Neural cell (in vitro differentiated cells): Measurements from ENCODE around the gene DNAH7. TPM values are rescaled to one million over a fixed set of nuclear protein-coding genes. Genes with fewer than 3 reads are reported as not detected.

Experiments used
- H2AFZ ChIP-seq: fragments of 200-600, 300-800 bp; sonication (generic), shearing (Covaris generic); 2 replicates; pipeline ENCODE4 v1.6.0; 2014; ENCODE audit warnings: low read depth, mild to moderate bottlenecking, antibody characterized with exemption, low read length, moderate library complexity
- H3F3A ChIP-seq: fragments of 200-600 bp; shearing (Covaris generic); 2 replicates; pipeline ENCODE4 v1.6.1; 2016; ENCODE audit warnings: mild to moderate bottlenecking, moderate library complexity, mixed read lengths, antibody characterized with exemption, low read length; ENCODE audit not compliant: insufficient read depth, poor library complexity, severe bottlenecking
- H3K27ac ChIP-seq: fragments of 200-600, 300-800 bp; sonication (generic), shearing (Covaris generic); 2 replicates; pipeline ENCODE4 v1.5.1; 2014; ENCODE audit warnings: mild to moderate bottlenecking, low read length, moderate library complexity
- H3K27me3 ChIP-seq: fragments of 300-800, 200-600 bp; sonication (generic), shearing (Covaris generic); 2 replicates; pipeline ENCODE4 v1.6.0; 2014; ENCODE audit warnings: mild to moderate bottlenecking, low read depth, low read length, moderate library complexity; ENCODE audit not compliant: insufficient read depth
- H3K36me3 ChIP-seq: fragments of 300-800, 200-600 bp; sonication (generic), shearing (Covaris generic); 2 replicates; pipeline ENCODE4 v1.5.1; 2014; ENCODE audit warnings: mild to moderate bottlenecking, antibody characterized with exemption, low read length, moderate library complexity; ENCODE audit not compliant: insufficient read depth
- H3K4me2 ChIP-seq: fragments of 300-800, 200-600 bp; sonication (generic), shearing (Covaris generic); 2 replicates; pipeline ENCODE4 v1.6.0; 2014; ENCODE audit warnings: mild to moderate bottlenecking, low read length
- H3K4me3 ChIP-seq: fragments of 300-800, 200-600 bp; sonication (generic), shearing (Covaris generic); 2 replicates; pipeline ENCODE4 v1.5.1; 2014; ENCODE audit warnings: mild to moderate bottlenecking, low read length, moderate library complexity
- H3K79me2 ChIP-seq: fragments of 200-600 bp; shearing (Covaris generic); replicated peaks from 2 replicates; pipeline ENCODE4 v1.6.0; 2014; ENCODE audit warnings: mild to moderate bottlenecking, low read length, moderate library complexity; ENCODE audit not compliant: insufficient read depth
- H3K9ac ChIP-seq: fragments of 300-800, 200-600 bp; sonication (generic), shearing (Covaris generic); 2 replicates; pipeline ENCODE4 v1.6.1; 2016; ENCODE audit warnings: mild to moderate bottlenecking, low read length, mixed read lengths
- H3K9me2 ChIP-seq: fragments of 200-600 bp; shearing (Covaris generic); 2 replicates; pipeline ENCODE4 v1.6.1; 2016; ENCODE audit warnings: mild to moderate bottlenecking, low read length, mixed read lengths; ENCODE audit not compliant: insufficient read depth
- H3K9me3 ChIP-seq: fragments of 200-600, 300-800 bp; sonication (generic), shearing (Covaris generic); 2 replicates; pipeline ENCODE4 v1.6.1; 2016; ENCODE audit warnings: mild to moderate bottlenecking, mixed run types, low read length, moderate library complexity, mixed read lengths
- H4K20me1 ChIP-seq: fragments of 200-600 bp; shearing (Covaris generic); 2 replicates; pipeline ENCODE4 v1.6.1; 2016; ENCODE audit warnings: mild to moderate bottlenecking, mixed run types; ENCODE audit not compliant: insufficient read depth
- CTCF ChIP-seq: fragments of 450-650 bp; IDR thresholded peaks from 2 replicates; pipeline ENCODE4 v1.5.1; 2014; ENCODE audit warnings: antibody characterized with exemption, mild to moderate bottlenecking, moderate library complexity; ENCODE audit not compliant: poor library complexity, severe bottlenecking
- EP300 ChIP-seq: fragments of 450-650 bp; conservative IDR thresholded peaks from 2 replicates; pipeline ENCODE4 v1.6.1; 2014; ENCODE audit warnings: antibody characterized with exemption, mild to moderate bottlenecking, moderate library complexity; ENCODE audit not compliant: poor library complexity, severe bottlenecking
- EZH2 ChIP-seq: fragments of 200-600, 300-800 bp; shearing (Covaris generic), sonication (generic); IDR thresholded peaks from 2 replicates; pipeline ENCODE4 v1.6.1; 2014; ENCODE audit warnings: antibody characterized with exemption, low read length, borderline replicate concordance, mild to moderate bottlenecking; ENCODE audit not compliant: insufficient read depth, poor library complexity, severe bottlenecking
- MXI1 ChIP-seq: fragments of 450-650 bp; conservative IDR thresholded peaks from 2 replicates; pipeline ENCODE4 v1.6.1; 2014; ENCODE audit warnings: antibody characterized with exemption, mild to moderate bottlenecking; ENCODE audit not compliant: poor library complexity, severe bottlenecking
- POLR2AphosphoS5 ChIP-seq: IDR thresholded peaks from 2 replicates; pipeline ENCODE4 v1.6.1; 2012
- RAD21 ChIP-seq: fragments of 450-650 bp; conservative IDR thresholded peaks from 2 replicates; pipeline ENCODE4 v1.6.1; 2014; ENCODE audit warnings: antibody characterized with exemption, mild to moderate bottlenecking, moderate library complexity
- REST ChIP-seq: IDR thresholded peaks from 2 replicates; pipeline ENCODE4 v1.6.1; 2012; ENCODE audit warnings: borderline replicate concordance
- SMC3 ChIP-seq: fragments of 450-650 bp; conservative IDR thresholded peaks from 2 replicates; pipeline ENCODE4 v1.6.1; 2014; ENCODE audit warnings: antibody characterized with exemption, mild to moderate bottlenecking, moderate library complexity; ENCODE audit not compliant: poor library complexity
- TAF1 ChIP-seq: IDR thresholded peaks from 2 replicates; pipeline ENCODE4 v1.6.1; 2012; ENCODE audit warnings: low read depth
- polyA plus RNA-seq: library from polyadenylated mRNA; depleted of rRNA; stranded (reverse); fragments of >200 nt; gene quantifications from 2 replicates; pipeline ENCODE4 v1.2.3, GENCODE V29; 2014

The DNAH7 gene
- polyA plus RNA-seq, 1 donor from 2014 or later = 0.67 TPM

- no peak overlapping the region for H2AFZ ChIP-seq
- H3K9me3 ChIP-seq = no peaks in the 10 kb centered on the region
- H4K20me1 ChIP-seq = no peaks in the 10 kb centered on the region
- H3K79me2 ChIP-seq = no peaks in the 10 kb centered on the region
- H3F3A ChIP-seq = no peaks in the 10 kb centered on the region
- no peaks in the 10 kb centered on the region for H3K27me3 ChIP-seq
- H3K4me3 ChIP-seq = no peak overlapping the region
- no peak overlapping the region for H3K4me2 ChIP-seq
- H3K27ac ChIP-seq = no peak overlapping the region
- TF ChIP-seq MXI1 (no peak), CTCF (no peak), EZH2 (no peak), EP300 (no peak), REST (no peak)
- no peaks in the 10 kb centered on the region for H3K9me2 ChIP-seq
- H3K36me3 ChIP-seq = no peaks in the 10 kb centered on the region
- no peak overlapping the region for H3K9ac ChIP-seq
Observed at GRCh38 chr2:195823206-195823605, 245.4 kb downstream of the DNAH7 start.

GRCh38 chr2:195821566-195821932 is 247.1 kb downstream of the DNAH7 start:
- H3K4me3 ChIP-seq = no peak overlapping the region
- no peaks in the 10 kb centered on the region for H3F3A ChIP-seq
- no peaks in the 10 kb centered on the region for H3K27me3 ChIP-seq
- H3K4me2 ChIP-seq = no peak overlapping the region
- H3K36me3 ChIP-seq = no peaks in the 10 kb centered on the region
- H3K27ac ChIP-seq = no peak overlapping the region
- no peak overlapping the region for H3K9ac ChIP-seq
- H3K79me2 ChIP-seq = no peaks in the 10 kb centered on the region
- H2AFZ ChIP-seq = no peak overlapping the region
- H4K20me1 ChIP-seq = no peaks in the 10 kb centered on the region
- no peaks in the 10 kb centered on the region for H3K9me3 ChIP-seq
- H3K9me2 ChIP-seq = no peaks in the 10 kb centered on the region
- no peak for TF ChIP-seq EP300
- TF ChIP-seq REST = no peak
- TF ChIP-seq EZH2 = no peak
- TF ChIP-seq RAD21 = no peak
- TF ChIP-seq TAF1 = no peak
- TF ChIP-seq POLR2AphosphoS5 = no peak
- TF ChIP-seq SMC3 = no peak
- TF ChIP-seq CTCF = no peak
- no peak for TF ChIP-seq MXI1
